KMS-11 (cell line): Measurements from ENCODE around the gene RNF213.

Experiments
- H2AFZ ChIP-seq: fragments of 200-600 bp; sonication (generic); 2 replicates; pipeline ENCODE4 v1.6.1; 2016; ENCODE audit warnings: antibody characterized with exemption, mixed run types, low read depth
- H3K27ac ChIP-seq: fragments of 200-600 bp; sonication (generic); 2 replicates; pipeline ENCODE4 v1.6.1; 2016; ENCODE audit warnings: mild to moderate bottlenecking, mixed run types
- H3K27me3 ChIP-seq: fragments of 200-600 bp; sonication (generic); 2 replicates; pipeline ENCODE4 v1.6.1; 2017; ENCODE audit warnings: mild to moderate bottlenecking, low read depth, mixed run types, moderate library complexity; ENCODE audit not compliant: insufficient read depth
- H3K36me3 ChIP-seq: fragments of 200-600 bp; sonication (generic); 2 replicates; pipeline ENCODE4 v1.6.1; 2017; ENCODE audit warnings: mild to moderate bottlenecking, mixed run types; ENCODE audit not compliant: insufficient read depth
- H3K4me1 ChIP-seq: fragments of 200-600 bp; sonication (generic); 2 replicates; pipeline ENCODE4 v1.6.1; 2016; ENCODE audit warnings: mild to moderate bottlenecking, low read depth, mixed run types; ENCODE audit not compliant: poor library complexity, severe bottlenecking
- H3K4me2 ChIP-seq: fragments of 200-600 bp; sonication (generic); 2 replicates; pipeline ENCODE4 v1.7.0; 2016; ENCODE audit warnings: mild to moderate bottlenecking, mixed run types
- H3K4me3 ChIP-seq: fragments of 200-600 bp; sonication (generic); IDR thresholded peaks from 2 replicates; pipeline ENCODE4 v1.6.1; 2017; ENCODE audit warnings: low read depth, low read length, mixed read lengths; ENCODE audit not compliant: insufficient read depth
- H3K79me2 ChIP-seq: fragments of 200-600 bp; sonication (generic); 2 replicates; pipeline ENCODE4 v1.6.1; 2016; ENCODE audit warnings: low read depth, mixed run types; ENCODE audit not compliant: insufficient read depth
- H3K9ac ChIP-seq: fragments of 200-600 bp; sonication (generic); 2 replicates; pipeline ENCODE4 v1.6.1; 2016; ENCODE audit warnings: mild to moderate bottlenecking, mixed run types
- H4K20me1 ChIP-seq: fragments of 200-600 bp; sonication (generic); 2 replicates; pipeline ENCODE4 v1.6.1; 2016; ENCODE audit warnings: mild to moderate bottlenecking, mixed run types; ENCODE audit not compliant: insufficient read depth
- TF ChIP-seq, protein P1 (sequence below): fragments of 200-600 bp; sonication (generic); conservative IDR thresholded peaks from 2 replicates; pipeline ENCODE4 v1.6.1; 2017; ENCODE audit warnings: low read depth, mild to moderate bottlenecking, antibody characterized with exemption, low read length, moderate library complexity, mixed read lengths

Gene RNF213

DNA sequence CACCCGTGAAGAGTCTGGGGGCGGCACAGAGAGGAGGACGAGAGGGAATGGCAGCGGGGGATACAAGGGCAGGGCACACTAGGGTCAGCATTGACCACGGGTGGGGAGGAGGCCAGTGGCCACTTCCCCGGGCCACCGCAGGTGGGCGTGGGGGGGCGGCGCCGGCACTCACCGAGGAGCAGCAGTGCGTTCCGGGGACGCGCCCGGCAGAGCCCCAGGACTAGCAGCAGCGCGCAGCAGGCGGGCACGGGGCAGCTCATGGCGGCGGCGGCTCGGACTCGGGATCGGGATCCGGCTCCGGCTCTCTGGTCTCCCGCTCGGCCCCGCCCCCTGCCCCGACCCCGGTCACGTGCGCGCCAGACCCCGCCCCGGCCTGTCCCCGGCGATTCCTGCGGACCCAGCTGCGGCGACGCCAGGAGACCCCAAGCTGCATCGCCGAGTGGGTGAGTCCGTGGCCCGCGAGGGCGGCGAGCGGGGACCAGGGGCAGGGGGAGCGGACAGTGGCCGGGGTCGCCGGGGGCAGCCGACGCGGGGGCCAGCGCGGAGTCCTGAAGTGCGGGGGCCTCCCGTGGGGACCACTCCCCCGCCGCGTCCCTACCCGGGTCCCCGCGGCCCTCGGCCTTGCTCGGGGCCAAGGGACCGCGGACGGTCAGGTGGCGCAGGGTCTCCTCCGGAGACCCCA, 40.5 kb upstream of the RNF213 start, which contains the start of the genes SGSH and SLC26A11:
SGSH (minus strand) TSS at position 280 of the 682 bp plus-strand sequence; CDS start at position 260, 20 bp downstream.
SLC26A11 (plus strand) TSS at position 374 of the 682 bp plus-strand sequence. CDS start 1,134 bp downstream, outside the sequence.
- Histone ChIP-seq H2AFZ (peak within 1 kb of the TSS; percentile 39), H3K36me3 (no peaks in the 10 kb centered on the region), H3K4me2 (peak within 1 kb of the TSS; percentile 65), H3K9ac (peak within 1 kb of the TSS; percentile 91), H3K4me1 (peaks cover 14% of the 10 kb centered on the region), H4K20me1 (no peaks in the 10 kb centered on the region), H3K27me3 (no peaks in the 10 kb centered on the region), H3K4me3 (no peak within 1 kb of the TSS), H3K27ac (peak within 1 kb of the TSS; percentile 81), H3K79me2 (peaks cover 13% of the 10 kb centered on the region; the same call in 1 of the 2 replicates)
- TF ChIP-seq, protein P1, sequence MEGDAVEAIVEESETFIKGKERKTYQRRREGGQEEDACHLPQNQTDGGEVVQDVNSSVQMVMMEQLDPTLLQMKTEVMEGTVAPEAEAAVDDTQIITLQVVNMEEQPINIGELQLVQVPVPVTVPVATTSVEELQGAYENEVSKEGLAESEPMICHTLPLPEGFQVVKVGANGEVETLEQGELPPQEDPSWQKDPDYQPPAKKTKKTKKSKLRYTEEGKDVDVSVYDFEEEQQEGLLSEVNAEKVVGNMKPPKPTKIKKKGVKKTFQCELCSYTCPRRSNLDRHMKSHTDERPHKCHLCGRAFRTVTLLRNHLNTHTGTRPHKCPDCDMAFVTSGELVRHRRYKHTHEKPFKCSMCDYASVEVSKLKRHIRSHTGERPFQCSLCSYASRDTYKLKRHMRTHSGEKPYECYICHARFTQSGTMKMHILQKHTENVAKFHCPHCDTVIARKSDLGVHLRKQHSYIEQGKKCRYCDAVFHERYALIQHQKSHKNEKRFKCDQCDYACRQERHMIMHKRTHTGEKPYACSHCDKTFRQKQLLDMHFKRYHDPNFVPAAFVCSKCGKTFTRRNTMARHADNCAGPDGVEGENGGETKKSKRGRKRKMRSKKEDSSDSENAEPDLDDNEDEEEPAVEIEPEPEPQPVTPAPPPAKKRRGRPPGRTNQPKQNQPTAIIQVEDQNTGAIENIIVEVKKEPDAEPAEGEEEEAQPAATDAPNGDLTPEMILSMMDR = no peak

DNA sequence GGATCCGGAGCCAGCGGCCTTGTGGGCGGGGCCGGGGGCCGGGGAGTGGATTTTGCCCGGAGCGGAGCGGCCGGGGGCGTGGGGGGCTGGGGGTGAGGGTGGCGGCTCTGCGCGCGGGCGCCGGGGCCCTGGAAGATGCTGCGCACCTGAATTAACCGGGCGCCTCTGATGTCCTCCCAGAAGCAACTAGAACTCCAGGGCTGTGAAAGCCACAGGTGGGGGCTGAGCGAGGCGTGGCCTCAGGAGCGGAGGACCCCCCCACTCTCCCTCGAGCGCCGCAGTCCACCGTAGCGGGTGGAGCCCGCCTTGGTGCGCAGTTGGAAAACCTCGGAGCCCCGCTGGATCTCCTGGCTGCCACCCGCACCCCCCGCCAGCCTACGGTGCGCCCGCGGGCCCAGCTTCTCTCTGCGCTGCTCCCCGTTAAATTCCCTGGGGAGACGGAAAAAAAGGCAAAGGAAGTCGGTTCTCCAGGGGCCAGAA, 39.9 kb upstream of the RNF213 start:
- no peak overlapping the region for H3K4me3 ChIP-seq
- peak overlapping the region; percentile 91; the same call in 1 of the 2 replicates for H3K9ac ChIP-seq
- no peaks in the 10 kb centered on the region for H3K36me3 ChIP-seq
- no peaks in the 10 kb centered on the region for H4K20me1 ChIP-seq
- peaks cover 13% of the 10 kb centered on the region; the same call in 1 of the 2 replicates for H3K79me2 ChIP-seq
- TF ChIP-seq, protein P1 = no peak
- H3K4me1 ChIP-seq = peaks cover 14% of the 10 kb centered on the region
- H2AFZ ChIP-seq = peak overlapping the region; percentile 39
- H3K4me2 ChIP-seq = peak overlapping the region; percentile 53
- no peaks in the 10 kb centered on the region for H3K27me3 ChIP-seq
- no peak overlapping the region for H3K27ac ChIP-seq

DNA sequence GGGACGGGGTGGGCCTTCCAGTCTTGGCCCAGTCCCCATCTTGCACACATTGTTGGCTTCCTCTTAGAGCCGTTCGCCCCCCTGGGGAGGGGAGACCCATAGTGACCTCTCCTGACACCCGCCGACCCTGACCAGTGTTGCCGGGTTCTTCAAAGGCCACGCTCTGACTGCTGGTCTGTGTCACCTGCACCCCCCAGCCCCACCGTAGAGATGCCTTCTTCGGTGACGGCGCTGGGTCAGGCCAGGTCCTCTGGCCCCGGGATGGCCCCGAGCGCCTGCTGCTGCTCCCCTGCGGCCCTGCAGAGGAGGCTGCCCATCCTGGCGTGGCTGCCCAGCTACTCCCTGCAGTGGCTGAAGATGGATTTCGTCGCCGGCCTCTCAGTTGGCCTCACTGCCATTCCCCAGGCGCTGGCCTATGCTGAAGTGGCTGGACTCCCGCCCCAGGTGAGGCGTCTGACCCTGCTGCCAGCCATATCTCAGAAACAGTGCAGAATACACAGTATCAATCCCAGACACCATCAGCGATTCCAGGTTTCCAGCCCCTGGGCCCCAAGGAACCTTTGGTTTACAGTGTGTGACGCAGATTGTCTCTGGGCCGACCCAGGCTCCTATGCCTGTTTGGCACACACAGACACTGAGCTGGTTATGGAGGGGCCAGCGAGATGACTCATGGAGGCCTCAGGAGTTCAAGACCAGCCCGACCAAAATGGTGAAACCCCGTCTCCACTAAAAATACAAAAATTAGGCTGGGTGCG, 39.1 kb upstream of the RNF213 start:
- Histone ChIP-seq H3K9ac (no peak overlapping the region), H3K27me3 (no peaks in the 10 kb centered on the region), H4K20me1 (no peaks in the 10 kb centered on the region), H3K27ac (no peak overlapping the region), H2AFZ (no peak overlapping the region), H3K79me2 (peaks cover 13% of the 10 kb centered on the region; the same call in 1 of the 2 replicates), H3K4me2 (no peak overlapping the region), H3K36me3 (no peaks in the 10 kb centered on the region), H3K4me3 (no peak overlapping the region), H3K4me1 (peaks cover 14% of the 10 kb centered on the region)
- TF ChIP-seq, protein P1 = no peak

DNA sequence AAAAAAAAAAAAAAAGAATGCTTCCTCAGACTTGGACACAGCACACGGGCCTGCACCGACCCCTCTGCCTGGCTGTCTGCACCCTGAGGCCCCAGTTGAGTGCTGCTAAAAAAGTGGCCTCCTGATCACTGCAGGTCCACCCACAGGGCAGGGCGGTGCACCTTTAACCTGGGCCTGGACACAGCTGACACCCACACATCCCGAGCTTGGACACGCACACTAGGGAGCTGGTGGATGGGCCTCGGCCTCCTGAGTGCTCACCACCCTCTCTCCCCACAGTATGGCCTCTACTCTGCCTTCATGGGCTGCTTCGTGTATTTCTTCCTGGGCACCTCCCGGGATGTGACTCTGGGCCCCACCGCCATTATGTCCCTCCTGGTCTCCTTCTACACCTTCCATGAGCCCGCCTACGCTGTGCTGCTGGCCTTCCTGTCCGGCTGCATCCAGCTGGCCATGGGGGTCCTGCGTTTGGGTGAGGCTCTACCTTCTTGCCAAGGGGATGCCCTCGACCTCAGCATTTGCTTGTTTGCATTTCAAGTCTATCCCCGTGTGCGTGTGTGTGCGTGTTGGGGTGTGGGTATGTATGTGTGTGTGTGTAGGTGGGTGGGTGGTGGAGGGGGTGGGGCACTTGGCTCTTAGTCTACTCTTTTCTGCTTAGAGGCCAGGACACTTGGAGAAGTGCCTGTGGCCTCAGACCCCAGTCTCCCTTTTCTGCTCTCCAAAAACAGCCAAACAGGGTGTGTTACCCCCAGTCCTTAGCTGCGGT, 38.1 kb upstream of the RNF213 start:
- Histone ChIP-seq H2AFZ (no peak overlapping the region), H3K4me1 (peaks cover 14% of the 10 kb centered on the region), H3K4me3 (no peak overlapping the region), H3K4me2 (no peak overlapping the region), H4K20me1 (no peaks in the 10 kb centered on the region), H3K27ac (no peak overlapping the region), H3K27me3 (no peaks in the 10 kb centered on the region), H3K79me2 (peaks cover 10% of the 10 kb centered on the region; the same call in 1 of the 2 replicates), H3K36me3 (no peaks in the 10 kb centered on the region), H3K9ac (no peak overlapping the region)
- TF ChIP-seq, protein P1 = no peak
